T-cell (primary cell): ENCODE results near the gene RAB3GAP1. TPM values are rescaled to one million over a fixed set of nuclear protein-coding genes. Genes with fewer than 3 reads are reported as not detected.
A peak's percentile ranks its signal among the peaks of the same experiment; 100 is the strongest.

Experiments used
- ATAC-seq, 4 experiments: fragments of 200-7000 bp in 3 of 4; fragments of 150-1000 bp in 1 of 4; cut with Tn5 transposase; replicated peaks in 1 of 4; 1 replicate in 3 of 4; 2 replicates in 1 of 4; pipeline ENCODE4 v1.10.0; 2021; ENCODE audit warnings: moderate library complexity in 3 of 4, mild to moderate bottlenecking in 2 of 4, moderate number of reproducible peaks in 1 of 4
- CTCF ChIA-PET, 2 donors: fragments of 300-600 bp; sonication (Branson Sonifier 250); formaldehyde crosslinking; loops; one replicate each; lab custom pipeline; 2022; ENCODE audit warnings: antibody characterized with exemption in 2 of 2; lab: Charles Lee
- POLR2A ChIA-PET, 2 donors: fragments of 300-600 bp; sonication (Branson Sonifier 250); formaldehyde crosslinking; loops; one replicate each; lab custom pipeline; 2022; ENCODE audit warnings: antibody characterized with exemption in 2 of 2; lab: Charles Lee
- DNase-seq, 35 experiments: peaks; one replicate each; pipeline versions ENCODE4 v3.0.0 to v3.0.0-alpha.2; 2013 to 2023
- H3K27ac ChIP-seq: one replicate; pipeline ENCODE4 v1.5.1; 2013; ENCODE audit warnings: low read length
- H3K27me3 ChIP-seq, 2 experiments: replicated peaks in 1 of 2; 1 replicate in 1 of 2; 2 replicates in 1 of 2; pipeline versions ENCODE4 v1.6.1 to v1.7.0; 2013; ENCODE audit warnings: low read length in 1 of 2, mixed read lengths in 1 of 2; ENCODE audit not compliant: control insufficient read depth in 2 of 2, insufficient read depth in 2 of 2; ENCODE audit errors: extremely low read depth in 1 of 2
- H3K36me3 ChIP-seq, 2 donors: 1 replicate in 1 of 2; 2 replicates in 1 of 2; pipeline versions ENCODE4 v1.6.1 to v1.7.0; 2013; ENCODE audit warnings: low read length in 1 of 2; ENCODE audit not compliant: control insufficient read depth in 2 of 2, insufficient read depth in 1 of 2; ENCODE audit errors: extremely low read depth in 1 of 2
- H3K4me1 ChIP-seq, 2 experiments: 1 replicate in 1 of 2; 2 replicates in 1 of 2; pipeline versions ENCODE4 v1.6.1 to v1.7.0; 2013; ENCODE audit warnings: low read length in 2 of 2, mixed read lengths in 1 of 2; ENCODE audit not compliant: insufficient read depth in 2 of 2, control insufficient read depth in 1 of 2; ENCODE audit errors: extremely low read depth in 1 of 2
- H3K4me3 ChIP-seq, 2 donors: 1 replicate in 1 of 2; 2 replicates in 1 of 2; pipeline versions ENCODE4 v1.5.1 to v1.7.0; 2013; ENCODE audit warnings: mild to moderate bottlenecking in 2 of 2, low read length in 1 of 2, moderate library complexity in 1 of 2; ENCODE audit not compliant: control insufficient read depth in 1 of 2; ENCODE audit errors: extremely low read depth in 1 of 2
- H3K9me3 ChIP-seq: 2 replicates; pipeline ENCODE4 v1.7.0; 2013
- H3K27ac Mint-ChIP-seq, 2 donors: one replicate each; pipeline ENCODE4 v1.8.0; 2020 to 2021; ENCODE audit warnings: mild to moderate bottlenecking in 2 of 2, mixed read lengths in 2 of 2
- H3K27me3 Mint-ChIP-seq, 2 donors: one replicate each; pipeline ENCODE4 v1.8.0; 2021 to 2022; ENCODE audit warnings: mixed read lengths in 2 of 2
- H3K36me3 Mint-ChIP-seq: one replicate; pipeline ENCODE4 v1.8.0; 2021; ENCODE audit warnings: mixed read lengths
- H3K4me1 Mint-ChIP-seq, 3 donors: one replicate each; pipeline ENCODE4 v1.8.0; 2020 to 2022; ENCODE audit warnings: mixed read lengths in 3 of 3, mild to moderate bottlenecking in 1 of 3
- H3K4me3 Mint-ChIP-seq, 3 donors: one replicate each; pipeline ENCODE4 v1.8.0; 2020 to 2022; ENCODE audit warnings: mild to moderate bottlenecking in 3 of 3, mixed read lengths in 3 of 3, moderate library complexity in 3 of 3
- H3K9me3 Mint-ChIP-seq, 3 donors: one replicate each; pipeline ENCODE4 v1.8.0; 2020 to 2022; ENCODE audit warnings: mixed read lengths in 3 of 3
- WGBS: methylation state at CpG from one replicate; pipeline ENCODE4 v1.1.5; 2013; ENCODE audit warnings: missing lambda C conversion rate; ENCODE audit not compliant: insufficient coverage; 5-methylcytosine and 5-hydroxymethylcytosine counted together
- total RNA-seq, 35 experiments: library from RNA in 6 of 35; stranded (reverse) in 6 of 35; fragments of 120-200 nt in 1 of 35; gene quantifications; one replicate each; pipeline versions ENCODE4 v1.2.1 to v1.2.4 and lab custom pipeline; 2013 to 2026

Gene RAB3GAP1
- total RNA-seq, 5 donors from 2014 or later (not counting 1 experiment from before 2014, with no cell fraction given): 34.0 to 48.8 (median 40.7) TPM

DNA sequence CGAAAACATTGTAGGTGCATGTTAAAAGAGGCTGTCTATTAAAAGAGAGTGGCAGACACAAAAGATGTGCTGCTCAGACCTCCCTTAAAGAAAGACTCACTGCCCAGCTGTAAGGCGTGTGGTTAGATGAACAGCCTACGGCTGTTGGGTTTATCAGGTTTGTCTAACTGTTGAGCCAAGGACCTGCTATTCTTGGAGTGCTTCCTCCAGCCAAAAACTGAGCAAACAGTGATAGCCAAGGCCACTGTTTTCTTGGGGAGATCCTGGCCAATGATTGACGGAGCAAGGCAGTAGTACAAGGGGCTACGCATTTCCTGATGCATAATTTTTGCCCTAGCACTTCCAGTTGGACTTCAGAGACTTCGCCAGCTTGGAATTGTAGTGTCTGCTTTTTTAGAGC is 1.4 kb upstream of the RAB3GAP1 start:
- CTCF ChIA-PET: interaction anchor here in 1 of 2 donors (0.6 to 1.2 kb wide), 3 partner anchors 549 to 659 kb away, joined by 3 read pairs; no protein-coding TSS in a partner anchor

GRCh38 chr2:135052997-135053474 is 944 bp downstream of the RAB3GAP1 start:
- Mint-ChIP-seq H3K36me3 (peaks cover 8% of the 10 kb centered on the region), H3K4me3 (peak overlapping the region; percentile 94 to 99 (median 97)), H3K27ac (peak overlapping the region; percentile 99 to 100), H3K9me3 (no peaks in the 10 kb centered on the region), H3K4me1 (peaks cover 44 to 52% (median 50%) of the 10 kb centered on the region in 3 donors), H3K27me3 (no peaks in the 10 kb centered on the region)
- ATAC-seq (peak; percentile 4 to 11 (median 6)), DNase-seq (peak in 20 of 35 experiments; percentile 1 to 48 (median 10))
- 5% methylated on average over 13 of the region's 15 CpGs for WGBS
- POLR2A ChIA-PET: interaction anchor here (0.5 to 1.9 kb wide), 3 partner anchors 295 to 617 kb away, joined by 3 to 5 read pairs (median 3); partner anchors contain the start of genes R3HDM1 (in 1 of the 2) and ZRANB3 (in 1 of the 2)
- CTCF ChIA-PET: interaction anchor here in 1 of 2 donors (1.2 kb wide), 1 partner anchor 49 kb away, joined by 4 read pairs; no protein-coding TSS in a partner anchor
- H3K36me3 ChIP-seq: no peaks in the 10 kb centered on the region
- H3K9me3 ChIP-seq: no peaks in the 10 kb centered on the region
- H3K27ac ChIP-seq: peak overlapping the region; percentile 93
- peak overlapping the region; percentile 64 to 92 for H3K4me3 ChIP-seq
- H3K4me1 ChIP-seq: peaks cover 10 to 30% of the 10 kb centered on the region in 2 experiments
- H3K27me3 ChIP-seq: no peaks in the 10 kb centered on the region

More for the DNA sequence above, 1.4 kb upstream of the RAB3GAP1 start:
- POLR2A ChIA-PET: no interaction called here
- WGBS: 100% methylated on average over 3 of the region's 6 CpGs
- Mint-ChIP-seq H3K27me3 (no peaks in the 10 kb centered on the region), H3K9me3 (no peaks in the 10 kb centered on the region), H3K27ac (peak overlapping the region in 1 of 2 donors; percentile 82), H3K4me3 (peak overlapping the region; percentile 21 to 99 (median 61)), H3K4me1 (peaks cover 24 to 35% (median 33%) of the 10 kb centered on the region in 3 donors), H3K36me3 (peaks cover 4% of the 10 kb centered on the region)
- H3K27ac ChIP-seq: no peak overlapping the region
- no peaks in the 10 kb centered on the region for H3K36me3 ChIP-seq
- H3K27me3 ChIP-seq: no peaks in the 10 kb centered on the region
- no peak for DNase-seq
- ATAC-seq: no peak
- H3K4me3 ChIP-seq: no peak overlapping the region
- H3K4me1 ChIP-seq: peaks cover 6 to 27% of the 10 kb centered on the region in 2 experiments
- no peaks in the 10 kb centered on the region for H3K9me3 ChIP-seq

GRCh38 chr2:135055182-135055786 is 3.2 kb downstream of the RAB3GAP1 start:
- Histone ChIP-seq H3K4me1 (peaks cover 10 to 35% of the 10 kb centered on the region in 2 experiments), H3K27me3 (no peaks in the 10 kb centered on the region), H3K27ac (no peak overlapping the region), H3K36me3 (no peaks in the 10 kb centered on the region), H3K9me3 (no peaks in the 10 kb centered on the region), H3K4me3 (no peak overlapping the region)
- ChIA-PET POLR2A (interaction anchor here in 1 of 2 donors (0.6 kb wide), 1 partner anchor 49 kb away, joined by 3 read pairs; no protein-coding TSS in a partner anchor), CTCF (interaction anchor here (0.5 to 0.6 kb wide), 2 partner anchors 372 to 552 kb away, joined by 3 to 5 read pairs; no protein-coding TSS in a partner anchor)
- 43% methylated on average over 1 of the region's 2 CpGs for WGBS
- H3K36me3 Mint-ChIP-seq: peaks cover 18% of the 10 kb centered on the region
- ATAC-seq (no peak), DNase-seq (no peak)
- H3K9me3 Mint-ChIP-seq: no peaks in the 10 kb centered on the region
- H3K4me1 Mint-ChIP-seq: peaks cover 60 to 63% (median 62%) of the 10 kb centered on the region in 3 donors
- peak overlapping the region in 1 of 2 donors; percentile 39 for H3K27ac Mint-ChIP-seq
- H3K27me3 Mint-ChIP-seq: no peaks in the 10 kb centered on the region
- H3K4me3 Mint-ChIP-seq: peak overlapping the region in 2 of 3 donors; percentile 35 to 99

DNA sequence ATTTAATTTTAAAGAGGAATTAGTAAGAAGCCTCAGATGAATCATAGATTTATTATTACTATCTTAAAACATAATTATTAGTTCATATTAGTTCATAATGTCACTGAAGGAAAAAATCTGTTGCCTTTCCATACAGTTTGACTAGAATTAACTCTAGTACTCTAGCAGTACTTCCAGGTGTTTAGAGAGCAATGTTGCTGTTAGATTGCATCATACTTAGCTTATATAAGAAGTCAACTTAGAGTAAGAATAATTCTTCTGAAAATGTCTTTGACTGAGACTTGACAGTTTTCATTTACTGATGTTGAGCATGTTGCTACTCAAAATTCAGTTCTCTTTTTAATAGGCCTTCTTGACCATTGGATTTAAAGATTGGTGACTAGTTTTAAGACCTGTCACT is 4.7 kb downstream of the RAB3GAP1 start:
- Mint-ChIP-seq H3K4me1 (peaks cover 61 to 69% (median 61%) of the 10 kb centered on the region in 3 donors), H3K27ac (peak overlapping the region; percentile 19 to 22), H3K4me3 (peak overlapping the region in 1 of 3 donors; percentile 51), H3K36me3 (peaks cover 29% of the 10 kb centered on the region), H3K9me3 (no peaks in the 10 kb centered on the region), H3K27me3 (no peaks in the 10 kb centered on the region)
- no peaks in the 10 kb centered on the region for H3K27me3 ChIP-seq
- H3K27ac ChIP-seq: no peak overlapping the region
- CTCF ChIA-PET: interaction anchor here in 1 of 2 donors (0.5 to 0.7 kb wide), 2 partner anchors 11 to 469 kb away, joined by 3 to 6 read pairs; no protein-coding TSS in a partner anchor
- peaks cover 10 to 29% of the 10 kb centered on the region in 2 experiments for H3K4me1 ChIP-seq
- POLR2A ChIA-PET: interaction anchor here in 1 of 2 donors (0.6 to 0.8 kb wide), 2 partner anchors 123 to 952 kb away, joined by 4 to 11 read pairs; no protein-coding TSS in a partner anchor
- H3K4me3 ChIP-seq: no peak overlapping the region
- peaks cover 0 to 10% of the 10 kb centered on the region in 2 donors for H3K36me3 ChIP-seq
- ATAC-seq (no peak), DNase-seq (no peak)
- H3K9me3 ChIP-seq: no peaks in the 10 kb centered on the region

DNA sequence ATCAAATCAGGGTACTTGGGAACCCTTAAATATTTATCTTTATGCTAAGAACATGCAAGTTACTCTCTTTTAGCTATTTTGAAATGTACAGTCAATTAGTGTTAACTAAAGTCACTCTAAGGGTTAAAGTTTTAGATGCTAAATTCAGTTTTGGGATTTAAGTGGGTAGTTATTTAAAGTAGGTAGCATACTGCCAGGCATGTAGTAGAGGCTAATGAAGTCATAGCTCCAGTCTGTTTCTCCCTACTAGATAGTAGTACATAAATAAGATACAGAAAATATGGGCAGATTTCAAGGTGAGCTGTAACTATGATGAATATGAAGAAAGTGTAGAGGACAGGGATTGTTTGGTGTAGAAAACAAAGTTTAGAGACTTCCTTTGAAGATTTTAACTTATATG is 7.5 kb downstream of the RAB3GAP1 start:
- DNase-seq (no peak), ATAC-seq (no peak)
- no peaks in the 10 kb centered on the region for H3K9me3 Mint-ChIP-seq
- no peaks in the 10 kb centered on the region for H3K27me3 ChIP-seq
- ChIA-PET CTCF (no interaction called here), POLR2A (interaction anchor here in 1 of 2 donors (0.5 to 0.6 kb wide), 3 partner anchors 29 to 706 kb away, joined by 3 to 12 read pairs (median 5); no protein-coding TSS in a partner anchor)
- peaks cover 51% of the 10 kb centered on the region for H3K36me3 Mint-ChIP-seq
- no peak overlapping the region for H3K4me3 ChIP-seq
- peaks cover 65 to 72% (median 65%) of the 10 kb centered on the region in 3 donors for H3K4me1 Mint-ChIP-seq
- H3K27ac ChIP-seq: no peak overlapping the region
- H3K27me3 Mint-ChIP-seq: no peaks in the 10 kb centered on the region
- no peak overlapping the region for H3K4me3 Mint-ChIP-seq
- H3K36me3 ChIP-seq: peaks cover 8 to 13% of the 10 kb centered on the region in 2 donors
- peaks cover 6 to 14% of the 10 kb centered on the region in 2 experiments for H3K4me1 ChIP-seq
- no peak overlapping the region for H3K27ac Mint-ChIP-seq
- H3K9me3 ChIP-seq: no peaks in the 10 kb centered on the region

DNA sequence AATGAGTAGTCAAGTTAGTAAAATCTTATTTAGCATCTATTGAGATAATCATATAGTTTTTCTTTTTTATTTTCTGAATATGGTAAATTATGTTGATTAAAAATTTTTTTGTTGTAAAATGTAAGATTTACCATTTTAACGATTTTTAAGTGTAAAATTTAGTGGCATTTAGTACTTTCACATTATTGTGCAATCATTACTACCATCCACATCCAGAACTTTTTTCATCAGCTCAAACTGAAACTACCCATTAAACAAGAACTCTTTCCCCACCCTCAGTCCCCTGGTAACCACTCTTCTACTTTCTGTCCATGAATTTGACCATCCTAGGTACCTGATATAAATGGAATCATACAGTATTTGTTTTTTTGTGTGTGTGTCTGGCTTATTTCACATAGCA is 11.1 kb downstream of the RAB3GAP1 start:
- H3K27ac ChIP-seq: no peak overlapping the region
- H3K4me3 ChIP-seq: no peak overlapping the region
- Mint-ChIP-seq H3K27me3 (no peaks in the 10 kb centered on the region), H3K4me3 (no peak overlapping the region), H3K36me3 (peaks cover 66% of the 10 kb centered on the region), H3K9me3 (no peaks in the 10 kb centered on the region), H3K27ac (no peak overlapping the region), H3K4me1 (peaks cover 59 to 66% (median 64%) of the 10 kb centered on the region in 3 donors)
- H3K9me3 ChIP-seq: no peaks in the 10 kb centered on the region
- H3K36me3 ChIP-seq: peaks cover 8 to 15% of the 10 kb centered on the region in 2 donors
- ChIA-PET POLR2A (interaction anchor here in 1 of 2 donors (1.0 kb wide), 1 partner anchor 468 kb away, joined by 3 read pairs; the partner anchor contains the start of genes R3HDM1 and ZRANB3), CTCF (no interaction called here)
- WGBS: no CpG with 5 or more reads among the region's 1 CpG
- ATAC-seq (no peak), DNase-seq (no peak)
- H3K4me1 ChIP-seq: peaks cover 2 to 7% of the 10 kb centered on the region in 2 experiments
- no peaks in the 10 kb centered on the region for H3K27me3 ChIP-seq
